K562 (cell line): ENCODE data around the gene SYMPK. TPM values are rescaled to one million over a fixed set of nuclear protein-coding genes. Genes with fewer than 3 reads are reported as not detected.

ENCODE experiments used
- BCOR ChIP-seq: fragments of 450-650 bp; IDR thresholded peaks from 2 replicates; pipeline ENCODE4 v1.6.1; 2016
- DPF2 ChIP-seq: fragments of 450-650 bp; IDR thresholded peaks from 2 replicates; pipeline ENCODE4 v1.6.1; 2016
- EHMT2 ChIP-seq: fragments of 450-650 bp; IDR thresholded peaks from 2 replicates; pipeline ENCODE4 v1.6.1; 2018; ENCODE audit warnings: antibody characterized with exemption
- FUS ChIP-seq: fragments of 200-400 bp; formaldehyde crosslinking; optimal IDR thresholded peaks from 2 replicates; pipeline ENCODE3; 2017; ENCODE audit warnings: low read depth, low read length
- MAFK ChIP-seq: IDR thresholded peaks from 2 replicates; pipeline ENCODE4 v1.6.1; 2011; ENCODE audit warnings: low read length, improper control_type of control experiment
- PML ChIP-seq: IDR thresholded peaks from 2 replicates; pipeline ENCODE4 v1.6.1; 2012; ENCODE audit warnings: low read length, inconsistent platforms
- ZNF717 ChIP-seq: fragments of 250-450 bp; sonication (Bioruptor Pico); IDR thresholded peaks from 2 replicates; pipeline ENCODE4 v1.5.0; 2021
- polyA plus RNA-seq, 8 experiments: library from polyadenylated mRNA; depleted of rRNA in 4 of 8; stranded (reverse) in 5 of 8; unstranded in 3 of 8; fragments of >200 nt; fragmentation: Nextera tagmentation in 2 of 8; fragmentation: Illumina TruSeq in 1 of 8; extraction: Ambion mirVana in 2 of 8; extraction: Trizol in 1 of 8; gene quantifications; 2 replicates each; pipeline versions ENCODE4 v1.2.1 to v1.2.3, GENCODE V29; 2011 to 2014; ENCODE audit warnings: inconsistent platforms in 1 of 8, missing spikeins in 1 of 8
- total RNA-seq, 7 experiments: library from RNA; depleted of rRNA in 6 of 7; stranded (reverse); fragments of >200 nt in 6 of 7; fragmentation: Illumina TruSeq in 2 of 7; extraction: Trizol in 2 of 7; gene quantifications; 2 replicates each; pipeline versions ENCODE4 v1.2.1 to v1.2.3, GENCODE V29; 2011 to 2021; ENCODE audit warnings: low replicate concordance in 1 of 7
- TF ChIP-seq, protein P1 (sequence below): fragments of 450-650 bp; IDR thresholded peaks from 2 replicates; pipeline ENCODE4 v1.6.1; 2016; ENCODE audit warnings: mild to moderate bottlenecking, moderate library complexity
- TF ChIP-seq, protein P2 (sequence below): fragments of 250-450 bp; sonication (Bioruptor Pico); IDR thresholded peaks from 2 replicates; pipeline ENCODE4 v1.8.0; 2021; ENCODE audit warnings: moderate library complexity, mild to moderate bottlenecking, inconsistent platforms
- TF ChIP-seq, protein P3 (sequence below): fragments of 450-650 bp; formaldehyde crosslinking; IDR thresholded peaks from 2 replicates; pipeline ENCODE4 v1.4.0; 2020; ENCODE audit warnings: mild to moderate bottlenecking, moderate library complexity
- TF ChIP-seq, protein P4 (sequence below): sonication (generic); formaldehyde crosslinking; IDR thresholded peaks from 2 replicates; pipeline ENCODE4 v1.8.0; 2022; ENCODE audit warnings: mild to moderate bottlenecking, missing genetic modification reagents, borderline replicate concordance

Gene SYMPK
- total and polyA plus RNA-seq, 9 of the 15 experiments (the other 6 are each of a cell fraction or from before 2014, with no cell fraction given): 0.73 to 95.5 (median 58.4) TPM

DNA sequence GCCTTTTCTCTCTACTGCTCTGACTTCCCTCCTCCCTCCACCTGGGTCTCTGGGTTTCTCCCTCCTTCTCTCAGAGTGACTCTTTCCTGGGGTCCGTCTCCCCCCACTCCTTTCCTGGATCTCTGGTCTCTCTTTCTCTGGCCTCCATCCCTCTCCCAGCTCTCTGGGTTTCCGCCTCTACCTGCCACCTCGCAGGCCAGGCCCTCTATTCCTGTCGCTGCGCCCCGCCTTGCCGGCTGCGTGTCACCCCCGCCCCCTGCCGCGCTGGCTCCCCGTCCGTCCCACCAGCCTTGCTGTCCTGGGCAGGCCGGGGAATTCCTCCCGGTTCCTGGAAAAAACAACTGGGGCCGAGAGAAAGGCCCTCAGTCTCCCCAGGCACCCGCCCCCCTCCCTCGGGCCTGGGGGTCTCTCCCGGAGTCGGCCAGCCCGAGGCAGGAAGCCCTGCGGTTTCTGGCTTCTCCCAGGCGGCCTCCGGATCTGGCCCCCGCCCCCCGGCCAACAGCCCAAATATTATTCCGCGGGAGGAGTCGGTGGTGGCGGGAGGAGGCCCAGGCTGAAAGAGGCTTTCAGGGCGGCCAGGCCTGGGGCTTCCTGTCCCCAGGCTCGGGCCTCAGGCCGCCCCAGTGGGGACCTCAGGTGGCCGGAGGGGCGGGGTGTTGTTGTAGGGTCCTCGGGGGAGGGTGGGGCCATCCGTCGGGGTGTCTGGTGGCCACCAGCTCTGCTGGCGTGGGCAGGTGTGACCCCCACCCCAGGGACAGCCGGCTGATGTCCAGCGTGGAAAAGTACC, 13.7 kb upstream of the SYMPK start (continued):
- TF ChIP-seq, protein P1, sequence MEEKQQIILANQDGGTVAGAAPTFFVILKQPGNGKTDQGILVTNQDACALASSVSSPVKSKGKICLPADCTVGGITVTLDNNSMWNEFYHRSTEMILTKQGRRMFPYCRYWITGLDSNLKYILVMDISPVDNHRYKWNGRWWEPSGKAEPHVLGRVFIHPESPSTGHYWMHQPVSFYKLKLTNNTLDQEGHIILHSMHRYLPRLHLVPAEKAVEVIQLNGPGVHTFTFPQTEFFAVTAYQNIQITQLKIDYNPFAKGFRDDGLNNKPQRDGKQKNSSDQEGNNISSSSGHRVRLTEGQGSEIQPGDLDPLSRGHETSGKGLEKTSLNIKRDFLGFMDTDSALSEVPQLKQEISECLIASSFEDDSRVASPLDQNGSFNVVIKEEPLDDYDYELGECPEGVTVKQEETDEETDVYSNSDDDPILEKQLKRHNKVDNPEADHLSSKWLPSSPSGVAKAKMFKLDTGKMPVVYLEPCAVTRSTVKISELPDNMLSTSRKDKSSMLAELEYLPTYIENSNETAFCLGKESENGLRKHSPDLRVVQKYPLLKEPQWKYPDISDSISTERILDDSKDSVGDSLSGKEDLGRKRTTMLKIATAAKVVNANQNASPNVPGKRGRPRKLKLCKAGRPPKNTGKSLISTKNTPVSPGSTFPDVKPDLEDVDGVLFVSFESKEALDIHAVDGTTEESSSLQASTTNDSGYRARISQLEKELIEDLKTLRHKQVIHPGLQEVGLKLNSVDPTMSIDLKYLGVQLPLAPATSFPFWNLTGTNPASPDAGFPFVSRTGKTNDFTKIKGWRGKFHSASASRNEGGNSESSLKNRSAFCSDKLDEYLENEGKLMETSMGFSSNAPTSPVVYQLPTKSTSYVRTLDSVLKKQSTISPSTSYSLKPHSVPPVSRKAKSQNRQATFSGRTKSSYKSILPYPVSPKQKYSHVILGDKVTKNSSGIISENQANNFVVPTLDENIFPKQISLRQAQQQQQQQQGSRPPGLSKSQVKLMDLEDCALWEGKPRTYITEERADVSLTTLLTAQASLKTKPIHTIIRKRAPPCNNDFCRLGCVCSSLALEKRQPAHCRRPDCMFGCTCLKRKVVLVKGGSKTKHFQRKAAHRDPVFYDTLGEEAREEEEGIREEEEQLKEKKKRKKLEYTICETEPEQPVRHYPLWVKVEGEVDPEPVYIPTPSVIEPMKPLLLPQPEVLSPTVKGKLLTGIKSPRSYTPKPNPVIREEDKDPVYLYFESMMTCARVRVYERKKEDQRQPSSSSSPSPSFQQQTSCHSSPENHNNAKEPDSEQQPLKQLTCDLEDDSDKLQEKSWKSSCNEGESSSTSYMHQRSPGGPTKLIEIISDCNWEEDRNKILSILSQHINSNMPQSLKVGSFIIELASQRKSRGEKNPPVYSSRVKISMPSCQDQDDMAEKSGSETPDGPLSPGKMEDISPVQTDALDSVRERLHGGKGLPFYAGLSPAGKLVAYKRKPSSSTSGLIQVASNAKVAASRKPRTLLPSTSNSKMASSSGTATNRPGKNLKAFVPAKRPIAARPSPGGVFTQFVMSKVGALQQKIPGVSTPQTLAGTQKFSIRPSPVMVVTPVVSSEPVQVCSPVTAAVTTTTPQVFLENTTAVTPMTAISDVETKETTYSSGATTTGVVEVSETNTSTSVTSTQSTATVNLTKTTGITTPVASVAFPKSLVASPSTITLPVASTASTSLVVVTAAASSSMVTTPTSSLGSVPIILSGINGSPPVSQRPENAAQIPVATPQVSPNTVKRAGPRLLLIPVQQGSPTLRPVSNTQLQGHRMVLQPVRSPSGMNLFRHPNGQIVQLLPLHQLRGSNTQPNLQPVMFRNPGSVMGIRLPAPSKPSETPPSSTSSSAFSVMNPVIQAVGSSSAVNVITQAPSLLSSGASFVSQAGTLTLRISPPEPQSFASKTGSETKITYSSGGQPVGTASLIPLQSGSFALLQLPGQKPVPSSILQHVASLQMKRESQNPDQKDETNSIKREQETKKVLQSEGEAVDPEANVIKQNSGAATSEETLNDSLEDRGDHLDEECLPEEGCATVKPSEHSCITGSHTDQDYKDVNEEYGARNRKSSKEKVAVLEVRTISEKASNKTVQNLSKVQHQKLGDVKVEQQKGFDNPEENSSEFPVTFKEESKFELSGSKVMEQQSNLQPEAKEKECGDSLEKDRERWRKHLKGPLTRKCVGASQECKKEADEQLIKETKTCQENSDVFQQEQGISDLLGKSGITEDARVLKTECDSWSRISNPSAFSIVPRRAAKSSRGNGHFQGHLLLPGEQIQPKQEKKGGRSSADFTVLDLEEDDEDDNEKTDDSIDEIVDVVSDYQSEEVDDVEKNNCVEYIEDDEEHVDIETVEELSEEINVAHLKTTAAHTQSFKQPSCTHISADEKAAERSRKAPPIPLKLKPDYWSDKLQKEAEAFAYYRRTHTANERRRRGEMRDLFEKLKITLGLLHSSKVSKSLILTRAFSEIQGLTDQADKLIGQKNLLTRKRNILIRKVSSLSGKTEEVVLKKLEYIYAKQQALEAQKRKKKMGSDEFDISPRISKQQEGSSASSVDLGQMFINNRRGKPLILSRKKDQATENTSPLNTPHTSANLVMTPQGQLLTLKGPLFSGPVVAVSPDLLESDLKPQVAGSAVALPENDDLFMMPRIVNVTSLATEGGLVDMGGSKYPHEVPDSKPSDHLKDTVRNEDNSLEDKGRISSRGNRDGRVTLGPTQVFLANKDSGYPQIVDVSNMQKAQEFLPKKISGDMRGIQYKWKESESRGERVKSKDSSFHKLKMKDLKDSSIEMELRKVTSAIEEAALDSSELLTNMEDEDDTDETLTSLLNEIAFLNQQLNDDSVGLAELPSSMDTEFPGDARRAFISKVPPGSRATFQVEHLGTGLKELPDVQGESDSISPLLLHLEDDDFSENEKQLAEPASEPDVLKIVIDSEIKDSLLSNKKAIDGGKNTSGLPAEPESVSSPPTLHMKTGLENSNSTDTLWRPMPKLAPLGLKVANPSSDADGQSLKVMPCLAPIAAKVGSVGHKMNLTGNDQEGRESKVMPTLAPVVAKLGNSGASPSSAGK: peak; percentile 62
- TF ChIP-seq, protein P2, sequence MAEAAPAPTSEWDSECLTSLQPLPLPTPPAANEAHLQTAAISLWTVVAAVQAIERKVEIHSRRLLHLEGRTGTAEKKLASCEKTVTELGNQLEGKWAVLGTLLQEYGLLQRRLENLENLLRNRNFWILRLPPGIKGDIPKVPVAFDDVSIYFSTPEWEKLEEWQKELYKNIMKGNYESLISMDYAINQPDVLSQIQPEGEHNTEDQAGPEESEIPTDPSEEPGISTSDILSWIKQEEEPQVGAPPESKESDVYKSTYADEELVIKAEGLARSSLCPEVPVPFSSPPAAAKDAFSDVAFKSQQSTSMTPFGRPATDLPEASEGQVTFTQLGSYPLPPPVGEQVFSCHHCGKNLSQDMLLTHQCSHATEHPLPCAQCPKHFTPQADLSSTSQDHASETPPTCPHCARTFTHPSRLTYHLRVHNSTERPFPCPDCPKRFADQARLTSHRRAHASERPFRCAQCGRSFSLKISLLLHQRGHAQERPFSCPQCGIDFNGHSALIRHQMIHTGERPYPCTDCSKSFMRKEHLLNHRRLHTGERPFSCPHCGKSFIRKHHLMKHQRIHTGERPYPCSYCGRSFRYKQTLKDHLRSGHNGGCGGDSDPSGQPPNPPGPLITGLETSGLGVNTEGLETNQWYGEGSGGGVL (CRISPR knock-in tag): no peak
- TF ChIP-seq EHMT2: no peak
- TF ChIP-seq FUS: no peak
- 0 out of 2 replicates have a peak, but pooled peaks have one; percentile 61 for TF ChIP-seq BCOR
- TF ChIP-seq PML: no peak
- TF ChIP-seq, protein P3, sequence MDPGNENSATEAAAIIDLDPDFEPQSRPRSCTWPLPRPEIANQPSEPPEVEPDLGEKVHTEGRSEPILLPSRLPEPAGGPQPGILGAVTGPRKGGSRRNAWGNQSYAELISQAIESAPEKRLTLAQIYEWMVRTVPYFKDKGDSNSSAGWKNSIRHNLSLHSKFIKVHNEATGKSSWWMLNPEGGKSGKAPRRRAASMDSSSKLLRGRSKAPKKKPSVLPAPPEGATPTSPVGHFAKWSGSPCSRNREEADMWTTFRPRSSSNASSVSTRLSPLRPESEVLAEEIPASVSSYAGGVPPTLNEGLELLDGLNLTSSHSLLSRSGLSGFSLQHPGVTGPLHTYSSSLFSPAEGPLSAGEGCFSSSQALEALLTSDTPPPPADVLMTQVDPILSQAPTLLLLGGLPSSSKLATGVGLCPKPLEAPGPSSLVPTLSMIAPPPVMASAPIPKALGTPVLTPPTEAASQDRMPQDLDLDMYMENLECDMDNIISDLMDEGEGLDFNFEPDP (CRISPR knock-in tag): no peak
- peak; percentile 84 for TF ChIP-seq DPF2
- TF ChIP-seq, protein P4, sequence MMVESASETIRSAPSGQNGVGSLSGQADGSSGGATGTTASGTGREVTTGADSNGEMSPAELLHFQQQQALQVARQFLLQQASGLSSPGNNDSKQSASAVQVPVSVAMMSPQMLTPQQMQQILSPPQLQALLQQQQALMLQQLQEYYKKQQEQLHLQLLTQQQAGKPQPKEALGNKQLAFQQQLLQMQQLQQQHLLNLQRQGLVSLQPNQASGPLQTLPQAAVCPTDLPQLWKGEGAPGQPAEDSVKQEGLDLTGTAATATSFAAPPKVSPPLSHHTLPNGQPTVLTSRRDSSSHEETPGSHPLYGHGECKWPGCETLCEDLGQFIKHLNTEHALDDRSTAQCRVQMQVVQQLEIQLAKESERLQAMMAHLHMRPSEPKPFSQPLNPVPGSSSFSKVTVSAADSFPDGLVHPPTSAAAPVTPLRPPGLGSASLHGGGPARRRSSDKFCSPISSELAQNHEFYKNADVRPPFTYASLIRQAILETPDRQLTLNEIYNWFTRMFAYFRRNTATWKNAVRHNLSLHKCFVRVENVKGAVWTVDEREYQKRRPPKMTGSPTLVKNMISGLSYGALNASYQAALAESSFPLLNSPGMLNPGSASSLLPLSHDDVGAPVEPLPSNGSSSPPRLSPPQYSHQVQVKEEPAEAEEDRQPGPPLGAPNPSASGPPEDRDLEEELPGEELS: no peak
- TF ChIP-seq ZNF717 (CRISPR knock-in tag): no peak
- no peak for TF ChIP-seq MAFK
